ENCODE measurements around the gene KMT5C. TPM values are rescaled to one million over a fixed set of nuclear protein-coding genes. Genes with fewer than 3 reads are reported as not detected.
A peak's percentile ranks its signal among the peaks of the same experiment; 100 is the strongest.
"Not testable (repeated sequence)": the region's sequence is repeated elsewhere in the genome, so short reads cannot be mapped to it uniquely, and the experiment has no call there.

KMT5C gene
- total and polyA plus RNA-seq, 8 donors, result 4.3 to 27.4 (median 8.9) TPM

- 59 to 65% methylated on average over 9 of the region's 9 CpGs for WGBS, 2 donors
- FAIRE-seq, result no peak
- Histone ChIP-seq H3K4me3 (no peak overlapping the region), H3K36me3 (no peaks in the 10 kb centered on the region), H3K4me1 (no peaks in the 10 kb centered on the region), H3K27me3 (no peaks in the 10 kb centered on the region), H3K27ac (no peak overlapping the region), H3K9me3 (no peaks in the 10 kb centered on the region)
- no peak for TF ChIP-seq CTCF (IDR thresholded peaks at IDR 0.05)
- no peak for DNase-seq
- intact Hi-C loops (cut with DNase I), result no loop called here
- no peak for ATAC-seq
Observed at GRCh38 chr19:55321466-55322137, 18.1 kb upstream of the KMT5C start.

DNA sequence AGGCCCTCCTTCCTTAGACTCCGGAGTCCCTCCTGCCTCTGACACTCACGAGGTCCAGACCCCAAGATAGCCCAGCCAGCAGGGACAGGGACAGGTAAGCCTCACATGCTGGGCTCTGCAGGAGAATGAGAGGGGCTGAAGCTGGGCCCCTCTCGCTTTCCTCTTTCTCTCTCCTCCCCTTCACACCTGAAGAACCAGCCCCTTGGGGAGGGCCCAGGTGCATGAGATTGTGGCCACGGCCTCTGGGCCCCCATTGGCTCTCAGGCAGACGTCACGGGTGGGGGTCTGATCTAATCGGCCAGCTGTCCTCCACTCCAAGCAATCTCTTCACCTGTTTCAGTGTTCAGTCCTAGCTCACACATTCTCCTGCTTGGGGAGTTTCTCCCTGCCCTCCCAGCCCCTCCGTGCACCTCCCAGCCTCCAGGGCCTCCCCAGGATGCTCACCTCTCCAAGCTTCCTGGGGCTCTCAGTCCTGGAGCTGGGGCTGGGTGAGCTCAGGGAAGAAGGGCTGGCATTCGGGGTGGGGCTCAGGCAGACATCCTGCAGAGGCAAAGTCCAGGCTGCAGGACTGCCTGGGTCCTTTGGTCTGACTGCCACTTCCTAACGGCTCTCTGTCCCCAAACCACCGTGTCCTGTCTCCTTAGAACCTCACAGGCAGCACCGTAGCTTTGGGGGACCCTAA, 17.3 kb upstream of the KMT5C start:
- DNase-seq, result no peak
- no peak for ATAC-seq
- Histone ChIP-seq H3K27me3 (no peaks in the 10 kb centered on the region), H3K9me3 (no peaks in the 10 kb centered on the region), H3K4me3 (no peak overlapping the region), H3K27ac (no peak overlapping the region), H3K36me3 (no peaks in the 10 kb centered on the region), H3K4me1 (no peaks in the 10 kb centered on the region)
- intact Hi-C loops (cut with DNase I), result no loop called here
- TF ChIP-seq CTCF (IDR thresholded peaks at IDR 0.05), result no peak
- WGBS, 2 donors, result 39 to 44% methylated on average over 8 to 12 of the region's 12 CpGs
- FAIRE-seq, result no peak

DNA sequence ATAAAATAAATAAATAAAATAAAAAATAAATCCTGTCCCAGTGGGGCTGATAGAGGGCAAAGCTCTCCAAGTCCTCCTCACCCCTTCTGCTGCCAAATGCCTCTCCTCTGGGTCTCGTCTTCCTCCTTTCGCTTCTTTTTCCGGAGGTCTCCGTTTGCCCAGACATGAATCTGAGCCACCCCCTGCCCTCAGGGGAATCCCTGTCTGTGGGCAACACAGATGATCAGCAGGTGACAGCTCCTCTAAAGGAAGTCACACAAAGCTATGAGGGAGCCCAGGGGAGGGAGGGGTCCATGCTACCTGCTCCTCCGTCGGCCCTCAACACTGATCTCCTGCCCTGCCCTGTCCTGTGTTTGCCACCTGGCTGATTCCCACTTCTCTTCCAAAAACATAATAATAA, 15.0 kb upstream of the KMT5C start:
- Histone ChIP-seq H3K36me3 (no peaks in the 10 kb centered on the region), H3K4me3 (no peak overlapping the region), H3K4me1 (no peaks in the 10 kb centered on the region), H3K27ac (peak overlapping the region in 1 of 4 donors; percentile 51), H3K27me3 (no peaks in the 10 kb centered on the region), H3K9me3 (no peaks in the 10 kb centered on the region)
- FAIRE-seq (no peak), ATAC-seq (no peak), DNase-seq (no peak)
- no peak for TF ChIP-seq CTCF (IDR thresholded peaks at IDR 0.05)
- intact Hi-C loops (cut with DNase I), result no loop called here
- 82% methylated on average over 6 of the region's 6 CpGs for WGBS, 2 donors

- peak in 2 of 4 donors; percentile 20 to 51 for ATAC-seq
- H3K27ac ChIP-seq, result peak within 1 kb of the TSS in 1 of 4 donors; percentile 51
Observed at GRCh38 chr19:55325172-55325571, 14.5 kb upstream of the KMT5C start, which contains the start of gene TMEM150B. TSS of gene TMEM150B (minus strand) at chr19:55325341. CDS start at chr19:55321036, 4,305 bp downstream.

DNA sequence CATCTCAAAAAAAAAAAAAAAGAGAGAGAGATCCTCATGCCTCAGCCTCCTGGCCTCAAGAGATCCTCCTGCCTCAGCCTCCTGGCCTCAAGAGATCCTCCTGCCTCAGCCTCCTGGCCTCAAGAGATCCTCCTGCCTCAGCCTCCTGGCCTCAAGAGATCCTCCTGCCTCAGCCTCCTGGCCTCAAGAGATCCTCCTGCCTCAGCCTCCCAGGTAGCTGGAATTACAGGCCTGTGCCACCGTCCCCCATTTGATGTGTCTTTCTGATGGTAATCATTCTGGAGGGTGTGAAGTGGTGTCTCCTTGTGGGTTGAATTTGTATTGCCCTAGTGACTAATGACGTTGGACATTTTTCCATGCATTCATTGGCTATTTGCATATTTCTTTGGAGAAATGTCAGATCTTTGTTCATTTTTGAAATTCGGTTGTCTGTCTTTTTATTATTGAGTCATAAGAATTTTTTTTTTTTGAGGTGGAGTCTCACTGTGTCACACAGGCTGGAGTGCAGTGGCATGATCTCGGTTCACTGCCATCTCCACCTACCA, 10.8 kb upstream of the KMT5C start:
- 65 to 69% methylated on average over 4 of the region's 4 CpGs for WGBS, 2 donors
- ATAC-seq; H3K9me3 ChIP-seq; DNase-seq; intact Hi-C loops (cut with DNase I); H3K27ac ChIP-seq; FAIRE-seq; H3K27me3 ChIP-seq; H3K36me3 ChIP-seq; H3K4me1 ChIP-seq; H3K4me3 ChIP-seq: not testable (repeated sequence)

More at GRCh38 chr19:55325172-55325571, 14.5 kb upstream of the KMT5C start, which contains the start of gene TMEM150B:
- 72 to 80% methylated on average over 14 of the region's 14 CpGs for WGBS, 2 donors
- FAIRE-seq (no peak), DNase-seq (no peak)
- no peaks in the 10 kb centered on the region for H3K9me3 ChIP-seq
- no peaks in the 10 kb centered on the region for H3K4me1 ChIP-seq
- intact Hi-C loops (cut with DNase I), result no loop called here
- TF ChIP-seq CTCF (IDR thresholded peaks at IDR 0.05), result no peak
- no peaks in the 10 kb centered on the region for H3K27me3 ChIP-seq
- H3K36me3 ChIP-seq, result no peaks in the 10 kb centered on the region
- no peak within 1 kb of the TSS for H3K4me3 ChIP-seq

- DNase-seq; intact Hi-C loops (cut with DNase I); H3K36me3 ChIP-seq; ATAC-seq; H3K4me1 ChIP-seq; H3K27ac ChIP-seq; H3K27me3 ChIP-seq; H3K4me3 ChIP-seq; H3K9me3 ChIP-seq; FAIRE-seq: not testable (repeated sequence)
- 71 to 88% methylated on average over 6 of the region's 6 CpGs for WGBS, 2 donors
Observed at GRCh38 chr19:55329791-55330190, 9.9 kb upstream of the KMT5C start.
